ENCODE results near the gene CNBD2.

- TF ChIP-seq CTCF (IDR thresholded peaks at IDR 0.05 in 4 of 5, conservative IDR thresholded peaks at IDR 0.05 in 1 of 5) (no peak), POLR2A (IDR thresholded peaks at IDR 0.05) (no peak)
Observed at GRCh38 chr20:36010076-36010475, 41.7 kb downstream of the CNBD2 start.

All from gastrocnemius medialis (tissue), 4 donors.